ENCODE results near the gene MSH5. TPM values are rescaled to one million over a fixed set of nuclear protein-coding genes. Genes with fewer than 3 reads are reported as not detected.
"Not testable (repeated sequence)": the region's sequence is repeated elsewhere in the genome, so short reads cannot be mapped to it uniquely, and the experiment has no call there.

MSH5 gene
- total RNA-seq, 4 donors from 2014 or later = 12.6 to 60.1 (median 17.2) TPM

DNA sequence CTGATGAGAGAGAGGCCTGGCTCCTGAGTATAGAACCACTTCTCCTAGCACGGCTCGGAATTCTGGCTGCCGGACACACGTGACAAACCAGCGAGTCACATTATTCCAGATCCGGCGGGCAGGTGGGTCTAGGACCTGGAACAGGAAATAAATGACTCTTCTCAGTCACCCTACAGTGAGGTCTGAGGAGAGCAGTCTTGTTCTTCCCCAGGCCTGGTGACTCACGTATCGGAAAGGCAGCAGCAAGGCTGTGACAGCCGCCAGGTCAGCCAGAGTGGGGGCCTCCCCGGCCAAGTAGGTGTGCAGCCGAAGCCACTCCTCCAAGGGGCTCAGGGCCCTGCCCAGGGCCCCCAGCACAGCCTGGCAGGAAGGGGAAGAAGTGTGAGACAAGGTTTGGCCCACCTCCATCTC, 53.0 kb downstream of the MSH5 start:
- H3K27me3 ChIP-seq = no peaks in the 10 kb centered on the region
- 82% methylated on average over 12 of the region's 12 CpGs for WGBS
- no peak for DNase-seq (ENCODE audit: low spot score in 2 of 2)
- no peak overlapping the region for H3K27ac ChIP-seq
- H3K4me1 ChIP-seq = peaks cover 45% of the 10 kb centered on the region
- no peak overlapping the region for H3K4me3 ChIP-seq
- H3K36me3 ChIP-seq = peaks cover 39% of the 10 kb centered on the region
- TF ChIP-seq POLR2AphosphoS5 (IDR thresholded peaks at IDR 0.05) (no peak), EP300 (IDR thresholded peaks at IDR 0.05) (no peak), POLR2A (IDR thresholded peaks at IDR 0.05) (no peak)
- TF ChIP-seq, protein P1, sequence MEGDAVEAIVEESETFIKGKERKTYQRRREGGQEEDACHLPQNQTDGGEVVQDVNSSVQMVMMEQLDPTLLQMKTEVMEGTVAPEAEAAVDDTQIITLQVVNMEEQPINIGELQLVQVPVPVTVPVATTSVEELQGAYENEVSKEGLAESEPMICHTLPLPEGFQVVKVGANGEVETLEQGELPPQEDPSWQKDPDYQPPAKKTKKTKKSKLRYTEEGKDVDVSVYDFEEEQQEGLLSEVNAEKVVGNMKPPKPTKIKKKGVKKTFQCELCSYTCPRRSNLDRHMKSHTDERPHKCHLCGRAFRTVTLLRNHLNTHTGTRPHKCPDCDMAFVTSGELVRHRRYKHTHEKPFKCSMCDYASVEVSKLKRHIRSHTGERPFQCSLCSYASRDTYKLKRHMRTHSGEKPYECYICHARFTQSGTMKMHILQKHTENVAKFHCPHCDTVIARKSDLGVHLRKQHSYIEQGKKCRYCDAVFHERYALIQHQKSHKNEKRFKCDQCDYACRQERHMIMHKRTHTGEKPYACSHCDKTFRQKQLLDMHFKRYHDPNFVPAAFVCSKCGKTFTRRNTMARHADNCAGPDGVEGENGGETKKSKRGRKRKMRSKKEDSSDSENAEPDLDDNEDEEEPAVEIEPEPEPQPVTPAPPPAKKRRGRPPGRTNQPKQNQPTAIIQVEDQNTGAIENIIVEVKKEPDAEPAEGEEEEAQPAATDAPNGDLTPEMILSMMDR (IDR thresholded peaks at IDR 0.05) = no peak
- no peaks in the 10 kb centered on the region for H3K9me3 ChIP-seq

DNA sequence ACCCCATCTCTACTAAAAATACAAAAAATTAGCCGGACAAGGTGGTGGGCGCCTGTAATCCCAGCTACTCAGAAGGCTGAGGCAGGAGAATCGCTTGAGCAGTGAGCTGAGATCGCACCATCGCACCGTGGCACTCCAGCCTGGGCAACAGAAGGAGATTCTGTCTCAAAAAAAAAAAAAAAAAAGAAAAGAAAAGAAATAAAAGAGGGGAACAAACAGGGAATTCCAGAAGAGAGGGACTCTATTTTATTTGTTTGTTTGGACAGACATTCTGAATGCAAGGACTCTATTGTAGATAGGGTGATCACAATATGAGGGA, 54.1 kb downstream of the MSH5 start:
- H3K4me3 ChIP-seq = peak overlapping the region; percentile 70
- not testable (repeated sequence) for H3K27me3 ChIP-seq; DNase-seq (ENCODE audit: low spot score in 2 of 2); H3K9me3 ChIP-seq
- peaks cover 32% of the 10 kb centered on the region for H3K36me3 ChIP-seq
- peaks cover 45% of the 10 kb centered on the region for H3K4me1 ChIP-seq
- H3K27ac ChIP-seq = peak overlapping the region; percentile 97
- WGBS = 89% methylated on average over 6 of the region's 6 CpGs

DNA sequence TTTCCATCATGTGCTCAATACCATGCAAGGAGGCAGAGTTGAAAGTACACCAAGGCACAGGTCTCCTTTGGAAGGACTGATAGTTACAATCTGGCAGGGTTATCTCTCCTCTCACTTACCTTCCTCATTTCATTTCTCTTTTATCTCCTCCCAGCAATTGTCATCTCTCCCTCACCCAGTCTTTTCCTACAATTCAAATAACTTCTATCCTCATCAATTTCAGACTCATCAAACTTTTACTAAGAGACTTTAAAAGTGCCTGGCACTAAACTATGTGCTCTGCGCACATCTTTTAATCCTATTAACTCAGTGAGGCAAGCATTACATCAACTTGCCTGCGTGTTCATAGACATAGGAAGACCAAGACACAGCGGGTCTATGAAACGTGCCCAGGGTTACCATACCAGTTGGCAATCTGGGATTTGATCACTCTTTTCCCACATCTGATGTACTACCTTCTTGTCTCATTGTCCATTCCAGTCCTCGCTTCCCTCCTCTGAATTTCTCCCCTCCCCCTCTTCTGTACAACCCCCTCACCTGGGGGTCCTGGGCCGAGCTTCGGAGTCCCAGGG, 54.6 kb downstream of the MSH5 start:
- WGBS = 7% methylated on average over 7 of the region's 7 CpGs

DNA sequence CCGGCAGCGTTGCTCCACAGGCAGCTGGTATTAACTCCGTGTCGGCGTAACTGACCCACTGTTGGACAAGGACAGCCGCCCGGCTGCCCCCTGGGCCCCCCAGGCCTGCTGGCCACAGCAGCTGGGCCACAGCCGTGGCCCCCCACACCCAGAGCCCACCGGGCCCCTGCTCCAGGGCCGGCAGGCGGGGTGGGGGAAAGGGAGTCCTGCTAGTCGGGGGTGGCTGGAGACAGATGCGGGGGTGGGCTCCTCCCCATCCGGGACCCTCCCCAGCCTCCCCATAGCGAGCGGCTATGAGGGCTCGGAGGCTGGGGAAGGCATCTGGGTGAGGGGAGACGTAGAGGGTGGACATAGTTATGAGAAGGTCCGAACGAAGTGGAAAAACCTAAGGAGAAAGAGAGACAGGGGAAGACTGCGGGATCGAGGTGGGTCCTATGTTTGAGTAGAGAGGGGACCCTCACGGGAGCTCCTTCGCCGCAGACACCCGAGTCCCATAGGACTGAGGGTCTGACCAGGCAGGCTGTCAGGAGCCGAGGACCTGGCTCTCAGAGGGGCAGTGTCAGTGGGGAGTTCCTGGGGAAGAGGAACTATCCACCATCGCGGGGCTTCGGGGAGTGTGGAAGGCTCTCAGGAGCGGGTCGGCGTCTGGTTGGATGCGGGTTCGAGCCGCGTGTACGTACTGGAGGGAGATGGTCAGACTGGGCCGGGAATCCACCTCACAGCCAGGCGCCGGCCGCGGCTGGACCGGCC, 55.2 kb downstream of the MSH5 start:
- no peak for TF ChIP-seq POLR2AphosphoS5 (IDR thresholded peaks at IDR 0.05)
- no peak for TF ChIP-seq EP300 (IDR thresholded peaks at IDR 0.05)
- TF ChIP-seq POLR2A (IDR thresholded peaks at IDR 0.05) = no peak
- TF ChIP-seq, protein P1 (IDR thresholded peaks at IDR 0.05) = no peak
- H3K4me3 ChIP-seq = peak overlapping the region; percentile 70
- H3K4me1 ChIP-seq = peaks cover 43% of the 10 kb centered on the region
- H3K27ac ChIP-seq = peak overlapping the region; percentile 97
- DNase-seq (ENCODE audit: low spot score in 2 of 2) = no peak
- peaks cover 24% of the 10 kb centered on the region for H3K36me3 ChIP-seq
- no peaks in the 10 kb centered on the region for H3K27me3 ChIP-seq
- no peaks in the 10 kb centered on the region for H3K9me3 ChIP-seq
- WGBS = under 1% methylated on average over 36 of the region's 44 CpGs

More for the DNA sequence above, 54.6 kb downstream of the MSH5 start:
- Histone ChIP-seq H3K4me3 (peak overlapping the region; percentile 70), H3K27me3 (no peaks in the 10 kb centered on the region), H3K36me3 (peaks cover 29% of the 10 kb centered on the region), H3K4me1 (peaks cover 43% of the 10 kb centered on the region), H3K27ac (peak overlapping the region; percentile 97), H3K9me3 (no peaks in the 10 kb centered on the region)
- TF ChIP-seq POLR2AphosphoS5 (IDR thresholded peaks at IDR 0.05) (no peak), POLR2A (IDR thresholded peaks at IDR 0.05) (no peak), EP300 (IDR thresholded peaks at IDR 0.05) (no peak)
- DNase-seq (ENCODE audit: low spot score in 2 of 2) = no peak

DNA sequence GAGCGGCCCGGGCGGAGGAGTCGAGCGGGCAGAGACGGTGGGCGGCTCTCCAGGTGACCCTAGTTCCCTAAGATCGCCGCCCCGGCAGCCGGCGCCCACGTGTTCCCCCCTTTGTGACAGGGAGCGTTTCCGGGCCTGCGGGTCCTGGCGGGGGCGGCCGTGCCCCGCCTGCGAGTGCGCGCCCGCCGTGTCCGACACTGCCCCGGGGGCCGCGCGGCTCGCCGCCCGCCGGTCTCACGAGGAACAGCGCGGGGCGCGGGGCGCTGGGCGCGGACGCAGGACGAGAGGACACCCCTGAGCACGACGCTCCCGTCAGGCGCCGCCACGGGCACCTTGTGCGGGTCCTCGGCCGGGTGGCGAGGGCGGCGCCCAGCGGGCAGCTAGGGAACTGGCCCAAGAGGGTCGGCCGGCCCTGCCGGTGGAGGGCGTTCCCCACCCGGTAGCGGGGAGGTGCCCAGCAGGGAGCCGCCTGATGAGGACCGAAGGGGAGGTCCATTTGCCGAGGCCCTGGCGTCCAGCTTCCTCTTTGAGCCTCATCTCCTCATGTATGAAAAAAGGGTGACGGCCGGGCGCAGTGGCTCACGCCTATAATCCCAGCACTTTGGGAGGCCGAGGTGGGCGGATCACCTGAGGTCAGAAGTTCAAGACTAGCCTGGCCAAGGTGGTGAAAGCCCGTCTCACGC, 56.0 kb downstream of the MSH5 start, which contains the start of gene VARS1:
VARS1 (minus strand) TSS at position 137 of the 683 bp plus-strand sequence. CDS start 535 bp downstream, outside the sequence.
- no peaks in the 10 kb centered on the region for H3K9me3 ChIP-seq
- 0% methylated on average over 24 of the region's 75 CpGs for WGBS
- H3K4me3 ChIP-seq = peak within 1 kb of the TSS; percentile 70
- peak within 1 kb of the TSS; percentile 97 for H3K27ac ChIP-seq
- H3K27me3 ChIP-seq = no peaks in the 10 kb centered on the region
- peak; percentile 95 to 97 for DNase-seq (ENCODE audit: low spot score in 2 of 2)
- H3K36me3 ChIP-seq = peaks cover 21% of the 10 kb centered on the region
- TF ChIP-seq EP300 (IDR thresholded peaks at IDR 0.05) = no peak
- peak in 1 of 3 donors; percentile 17 for TF ChIP-seq POLR2AphosphoS5 (IDR thresholded peaks at IDR 0.05)
- TF ChIP-seq POLR2A (IDR thresholded peaks at IDR 0.05) = peak in 1 of 2 donors; percentile 23
- TF ChIP-seq, protein P1 (IDR thresholded peaks at IDR 0.05) = peak; percentile 72 to 91
- peaks cover 43% of the 10 kb centered on the region for H3K4me1 ChIP-seq

DNA sequence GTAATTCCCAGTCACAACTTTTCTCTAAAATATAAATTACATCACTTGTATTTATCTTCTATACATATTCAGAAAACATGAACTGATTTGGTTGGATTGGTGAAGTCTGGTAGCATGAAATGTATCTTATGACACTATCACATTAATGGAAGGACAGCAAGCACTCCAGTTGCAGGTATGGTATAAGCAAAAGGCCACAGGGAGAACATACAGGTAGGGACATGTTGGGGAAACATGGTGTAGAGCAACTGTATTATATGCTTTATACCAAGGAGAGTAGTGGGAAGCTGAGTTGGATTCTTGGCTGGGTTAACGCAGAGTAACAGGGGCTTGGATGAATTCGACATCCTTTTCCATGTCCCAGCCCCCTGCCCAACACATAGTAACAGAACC, 57.2 kb downstream of the MSH5 start:
- H3K4me1 ChIP-seq = peaks cover 36% of the 10 kb centered on the region
- TF ChIP-seq POLR2A (IDR thresholded peaks at IDR 0.05) = no peak
- no peak for TF ChIP-seq POLR2AphosphoS5 (IDR thresholded peaks at IDR 0.05)
- TF ChIP-seq EP300 (IDR thresholded peaks at IDR 0.05) = no peak
- TF ChIP-seq, protein P1 (IDR thresholded peaks at IDR 0.05) = no peak
- H3K27ac ChIP-seq = no peak overlapping the region
- H3K9me3 ChIP-seq = no peaks in the 10 kb centered on the region
- H3K27me3 ChIP-seq = no peaks in the 10 kb centered on the region
- 64% methylated on average over 2 of the region's 2 CpGs for WGBS
- no peak for DNase-seq (ENCODE audit: low spot score in 2 of 2)
- peaks cover 9% of the 10 kb centered on the region for H3K36me3 ChIP-seq
- H3K4me3 ChIP-seq = no peak overlapping the region
